HepG2 (cell line): ENCODE measurements around the gene PRKAG1. TPM values are rescaled to one million over a fixed set of nuclear protein-coding genes. Genes with fewer than 3 reads are reported as not detected.

Experiments
- AHR ChIP-seq: IDR thresholded peaks from 2 replicates; pipeline ENCODE4 v1.6.1; 2018; ENCODE audit warnings: missing genetic modification reagents, missing compliant biosample characterization
- ATAD3A ChIP-seq: sonication (generic); formaldehyde crosslinking; IDR thresholded peaks from 2 replicates; pipeline ENCODE4 v1.4.0; 2020; ENCODE audit warnings: missing genetic modification reagents
- ATRX ChIP-seq: sonication (generic); formaldehyde crosslinking; IDR thresholded peaks from 2 replicates; pipeline ENCODE4 v1.4.0; 2020; ENCODE audit warnings: missing genetic modification reagents, borderline replicate concordance
- DNMT3B ChIP-seq: conservative IDR thresholded peaks from 2 replicates; pipeline ENCODE4 v1.6.1; 2016; ENCODE audit warnings: missing biosample characterization, control low read depth
- FLYWCH1 ChIP-seq: sonication (generic); formaldehyde crosslinking; IDR thresholded peaks from 2 replicates; pipeline ENCODE4 v1.8.1; 2023; ENCODE audit warnings: mild to moderate bottlenecking, missing genetic modification reagents
- FOXO4 ChIP-seq: sonication (generic); formaldehyde crosslinking; conservative IDR thresholded peaks from 2 replicates; pipeline ENCODE4 v1.8.1; 2023; ENCODE audit warnings: missing genetic modification reagents
- GLMP ChIP-seq: sonication (generic); formaldehyde crosslinking; IDR thresholded peaks from 2 replicates; pipeline ENCODE4 v1.9.0; 2021; ENCODE audit warnings: missing genetic modification reagents, mild to moderate bottlenecking, borderline replicate concordance
- MED1 ChIP-seq: sonication (generic); formaldehyde crosslinking; IDR thresholded peaks from 2 replicates; pipeline ENCODE4 v1.4.0; 2020; ENCODE audit warnings: missing genetic modification reagents
- NR1H2 ChIP-seq: sonication (generic); formaldehyde crosslinking; IDR thresholded peaks from 2 replicates; pipeline ENCODE4 v1.8.1; 2022; ENCODE audit warnings: low read depth, missing genetic modification reagents, borderline replicate concordance
- PAF1 ChIP-seq: IDR thresholded peaks from 2 replicates; pipeline ENCODE4 v1.6.1; 2016; ENCODE audit warnings: missing genetic modification reagents, missing compliant biosample characterization
- RCOR2 ChIP-seq: IDR thresholded peaks from 2 replicates; pipeline ENCODE4 v1.6.1; 2016; ENCODE audit warnings: missing biosample characterization, missing genetic modification reagents
- SMYD3 ChIP-seq: sonication (generic); formaldehyde crosslinking; IDR thresholded peaks from 2 replicates; pipeline ENCODE4 v1.8.1; 2023; ENCODE audit warnings: mild to moderate bottlenecking, missing genetic modification reagents
- TFDP2 ChIP-seq: sonication (generic); formaldehyde crosslinking; IDR thresholded peaks from 2 replicates; pipeline ENCODE4 v1.4.0; 2020; ENCODE audit warnings: missing genetic modification reagents
- TGIF2 ChIP-seq: IDR thresholded peaks from 2 replicates; pipeline ENCODE4 v1.6.1; 2016; ENCODE audit warnings: control low read depth, missing compliant biosample characterization
- TOPORS ChIP-seq: sonication (generic); formaldehyde crosslinking; IDR thresholded peaks from 2 replicates; pipeline ENCODE4 v1.8.0; 2023; ENCODE audit warnings: mild to moderate bottlenecking, missing genetic modification reagents
- XRCC5 ChIP-seq: fragments of 200-400 bp; formaldehyde crosslinking; optimal IDR thresholded peaks from 2 replicates; pipeline ENCODE3; 2017; ENCODE audit warnings: mild to moderate bottlenecking, low read length
- ZBTB21 ChIP-seq: sonication (generic); formaldehyde crosslinking; IDR thresholded peaks from 2 replicates; pipeline ENCODE4 v1.4.0; 2020; ENCODE audit warnings: missing genetic modification reagents
- ZC3H4 ChIP-seq: sonication (generic); formaldehyde crosslinking; IDR thresholded peaks from 2 replicates; pipeline ENCODE4 v1.4.0; 2020; ENCODE audit warnings: missing genetic modification reagents, borderline replicate concordance
- ZFX ChIP-seq: sonication (generic); formaldehyde crosslinking; IDR thresholded peaks from 2 replicates; pipeline ENCODE4 v1.4.0; 2020; ENCODE audit warnings: mild to moderate bottlenecking, low read depth, missing genetic modification reagents, moderate library complexity
- ZMAT3 ChIP-seq: sonication (generic); formaldehyde crosslinking; conservative IDR thresholded peaks from 2 replicates; pipeline ENCODE4 v1.7.0; 2021; ENCODE audit warnings: missing genetic modification reagents
- ZNF143 ChIP-seq: sonication (generic); formaldehyde crosslinking; IDR thresholded peaks from 2 replicates; pipeline ENCODE4 v1.4.0; 2020; ENCODE audit warnings: missing genetic modification reagents
- ZNF354B ChIP-seq: sonication (generic); formaldehyde crosslinking; IDR thresholded peaks from 2 replicates; pipeline ENCODE4 v1.8.0; 2022; ENCODE audit warnings: mild to moderate bottlenecking, missing genetic modification reagents
- ZNF501 ChIP-seq: sonication (generic); formaldehyde crosslinking; IDR thresholded peaks from 2 replicates; pipeline ENCODE4 v1.5.1; 2020; ENCODE audit warnings: mild to moderate bottlenecking, moderate library complexity, missing genetic modification reagents
- ZNF564 ChIP-seq: sonication (generic); formaldehyde crosslinking; IDR thresholded peaks from 2 replicates; pipeline ENCODE4 v1.8.1; 2023; ENCODE audit warnings: mild to moderate bottlenecking, missing genetic modification reagents
- ZNF691 ChIP-seq: sonication (generic); formaldehyde crosslinking; IDR thresholded peaks from 2 replicates; pipeline ENCODE4 v1.4.0; 2020; ENCODE audit warnings: missing genetic modification reagents, low read depth, mild to moderate bottlenecking, borderline replicate concordance
- ZNF740 ChIP-seq: sonication (generic); formaldehyde crosslinking; IDR thresholded peaks from 2 replicates; pipeline ENCODE4 v1.4.0; 2020; ENCODE audit warnings: missing genetic modification reagents
- polyA plus RNA-seq, 8 experiments: library from polyadenylated mRNA; depleted of rRNA in 3 of 8; stranded (reverse) in 7 of 8; unstranded in 1 of 8; fragments of >200 nt; fragmentation: Illumina TruSeq in 4 of 8; extraction: Trizol in 4 of 8; gene quantifications; 2 replicates each; pipeline versions ENCODE4 v1.2.1 to v1.2.3, GENCODE V29; 2011 to 2016; ENCODE audit warnings: low read depth in 4 of 8, missing spikeins in 1 of 8, mixed read lengths in 1 of 8; ENCODE audit not compliant: insufficient read depth in 1 of 8
- total RNA-seq, 5 experiments: library from RNA; depleted of rRNA; stranded (reverse); fragments of >200 nt; fragmentation: Illumina TruSeq; extraction: Trizol; gene quantifications; 2 replicates each; pipeline ENCODE4 v1.2.3, GENCODE V29; 2016; ENCODE audit warnings: low read depth in 1 of 5

Gene PRKAG1
- total and polyA plus RNA-seq, 2 of the 13 experiments (the other 11 are each of a cell fraction or from before 2014, with no cell fraction given), result 26.1 to 32.8 TPM

- TF ChIP-seq GLMP (CRISPR knock-in tag) (no peak), AHR (CRISPR knock-in tag) (0 out of 2 replicates have a peak, but pooled peaks have one; percentile 45), PAF1 (CRISPR knock-in tag) (no peak), FOXO4 (CRISPR knock-in tag) (no peak), ZNF143 (no peak; the same call in none of the 2 replicates), ZNF740 (CRISPR knock-in tag) (no peak), ZBTB21 (no peak), ZMAT3 (CRISPR knock-in tag) (peak; percentile 77; the same call in 1 of the 2 replicates), SMYD3 (no peak; the same call in 1 of the 2 replicates), ATAD3A (CRISPR knock-in tag) (no peak), TFDP2 (CRISPR knock-in tag) (no peak; the same call in none of the 2 replicates), TOPORS (CRISPR knock-in tag) (no peak), ZNF354B (CRISPR knock-in tag) (0 out of 2 replicates have a peak, but pooled peaks have one; percentile 52), ATRX (CRISPR knock-in tag) (no peak), TGIF2 (peak; percentile 86), ZNF501 (peak; percentile 72), NR1H2 (CRISPR knock-in tag) (no peak), RCOR2 (CRISPR knock-in tag) (no peak), ZC3H4 (no peak), ZNF691 (0 out of 2 replicates have a peak, but pooled peaks have one; percentile 33), DNMT3B (CRISPR knock-in tag) (no peak), XRCC5 (no peak), FLYWCH1 (CRISPR knock-in tag) (no peak), ZFX (CRISPR knock-in tag) (peak; percentile 70), ZNF564 (no peak), MED1 (CRISPR knock-in tag) (0 out of 2 replicates have a peak, but pooled peaks have one; percentile 29)
Measured at GRCh38 chr12:48998497-48999353, 19.9 kb downstream of the PRKAG1 start (continued).
